IPS-NIHi7 (cell line): ENCODE measurements around the gene CD4.
A peak's percentile ranks its signal among the peaks of the same experiment; 100 is the strongest.

Experiments
- DNase-seq: peaks from one replicate; pipeline ENCODE4 v3.0.0; 2012; ENCODE audit warnings: mixed read lengths; ENCODE audit errors: extremely low spot score

CD4 gene

DNA sequence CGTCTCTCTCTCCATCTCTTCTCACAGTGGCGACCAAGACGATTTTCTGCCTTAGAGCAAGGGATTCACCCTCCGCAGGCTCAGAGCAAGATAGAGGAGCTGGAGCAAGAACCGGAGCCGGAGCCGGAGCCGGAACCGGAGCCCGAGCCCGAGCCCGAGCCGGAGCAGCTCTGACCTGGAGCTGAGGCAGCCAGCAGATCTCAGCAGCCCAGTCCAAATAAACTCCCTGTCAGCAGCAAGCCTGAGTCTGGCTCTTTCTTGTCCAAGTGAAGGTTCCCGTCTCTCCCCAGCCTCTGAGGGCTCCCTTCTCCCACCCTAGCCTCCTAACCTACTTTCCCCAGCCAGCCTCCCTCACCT, 11.1 kb upstream of the CD4 start:
- DNase-seq: no peak

DNA sequence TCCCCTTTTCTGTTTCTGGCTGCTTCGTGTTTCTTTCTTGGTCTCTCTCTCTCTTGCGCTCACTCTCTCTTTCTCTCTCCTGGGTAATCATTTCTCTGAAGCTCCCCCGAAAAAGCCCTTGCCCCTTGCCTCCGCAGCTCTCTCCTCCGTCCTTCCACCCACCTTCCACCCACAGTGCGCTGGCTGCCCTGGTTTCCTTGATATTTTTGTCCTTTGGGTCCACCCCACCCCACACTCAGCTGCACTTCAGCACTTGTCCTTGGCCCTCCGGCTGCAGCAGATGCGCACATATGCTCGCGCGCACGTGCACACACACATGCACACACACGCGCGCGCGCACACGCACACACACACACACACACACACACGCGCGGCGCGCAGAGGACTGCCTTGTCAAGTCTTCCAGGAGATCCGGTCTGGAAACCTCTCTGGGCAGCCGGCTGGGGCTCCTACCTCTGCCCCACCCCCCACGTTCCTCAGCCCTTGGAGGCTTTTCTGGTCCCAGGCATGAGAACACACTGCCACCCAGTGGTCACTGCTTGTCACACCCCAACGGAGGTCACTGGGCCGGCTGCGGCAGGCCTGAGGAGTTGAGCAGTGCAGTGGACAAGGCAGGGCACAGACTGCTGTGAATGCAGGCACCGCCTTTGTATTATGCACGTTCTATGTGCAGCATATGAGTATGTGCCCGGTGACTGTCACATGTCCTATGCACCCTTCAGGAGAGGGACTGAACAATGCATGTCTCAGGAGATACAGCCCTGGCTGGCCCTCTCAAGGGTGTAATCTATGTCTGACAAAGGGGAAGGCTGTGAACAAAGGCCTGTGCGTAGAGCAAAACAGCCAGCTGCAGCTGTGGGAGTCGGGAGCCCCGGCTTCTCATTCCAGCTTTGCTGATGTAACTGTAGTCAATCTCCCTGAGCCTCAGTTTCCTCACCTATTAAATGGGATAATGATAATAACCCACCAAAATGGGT, 10.5 kb upstream of the CD4 start:
- peak; percentile 88 for DNase-seq

DNA sequence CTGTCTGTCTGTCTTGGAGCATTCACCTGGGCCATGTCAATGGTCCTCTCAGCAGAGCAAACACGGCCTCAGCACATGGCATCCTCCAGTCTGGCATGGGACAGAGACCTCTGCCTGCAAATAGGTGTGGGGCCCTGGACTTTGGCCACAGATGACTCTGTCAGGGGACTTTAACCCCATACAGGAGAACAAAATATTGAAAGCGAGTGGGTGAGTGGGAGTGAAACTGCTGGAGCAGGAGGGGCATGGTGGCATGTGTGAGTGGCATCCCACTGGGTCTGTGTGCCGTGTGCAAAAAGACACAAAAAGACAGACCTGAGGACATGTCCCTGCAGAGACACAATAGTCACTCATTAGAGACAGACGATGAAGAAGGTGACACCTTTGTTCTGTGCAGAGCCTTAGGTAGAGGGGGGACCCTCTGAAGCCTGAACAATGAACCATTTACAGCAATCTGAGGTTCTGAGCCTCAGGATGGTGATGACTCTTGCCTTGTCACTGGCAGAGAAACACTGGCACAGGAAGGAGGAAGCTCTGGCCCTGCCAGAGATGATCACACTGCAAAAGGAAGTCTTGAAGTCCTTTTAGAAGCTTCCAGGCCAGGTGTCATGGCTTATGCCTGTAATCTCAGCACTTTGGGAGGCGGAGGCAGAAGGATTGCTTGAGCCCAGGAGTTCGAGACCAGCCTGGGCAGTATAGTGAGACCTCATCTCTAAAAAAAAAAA, 9.5 kb upstream of the CD4 start:
- DNase-seq: no peak

DNA sequence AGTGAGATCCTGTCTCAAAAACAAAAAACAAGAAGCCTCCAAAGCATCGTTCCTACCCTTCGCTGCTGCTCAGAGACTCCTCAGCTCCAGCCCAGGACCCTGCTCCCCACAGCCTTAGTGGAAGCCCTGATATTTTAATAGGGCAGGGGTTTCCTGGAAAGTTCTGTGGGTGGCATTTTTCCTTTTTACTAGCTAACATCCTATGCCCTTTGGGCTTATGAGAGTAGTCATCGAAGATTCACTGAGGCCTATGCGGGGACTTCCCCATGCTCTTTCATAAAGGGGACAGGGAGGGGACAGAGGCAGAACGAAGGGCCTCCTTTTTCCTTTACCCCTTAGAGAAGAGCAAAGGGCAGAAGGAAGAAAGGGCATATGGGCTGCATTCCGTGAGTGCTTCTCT, 8.8 kb upstream of the CD4 start:
- no peak for DNase-seq

DNA sequence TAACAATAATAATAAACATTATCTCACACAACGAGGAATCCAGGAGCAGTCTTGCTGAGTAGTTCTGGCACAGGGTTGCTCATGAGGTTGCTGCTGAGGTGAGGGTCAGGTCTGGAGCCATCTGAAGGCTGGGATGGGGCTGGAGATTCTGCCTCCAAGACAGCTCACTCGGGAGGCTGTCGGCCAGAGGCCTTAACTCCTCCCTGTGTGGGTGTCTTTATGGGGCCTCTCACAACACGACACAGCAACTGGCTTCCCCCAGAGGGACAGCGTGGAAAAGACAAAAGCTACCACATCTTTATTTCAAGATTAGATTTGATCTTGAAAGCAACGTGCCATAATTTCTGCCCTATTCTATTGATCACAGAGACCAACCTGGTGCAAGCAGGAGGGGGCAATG, 7.2 kb upstream of the CD4 start:
- DNase-seq: no peak

DNA sequence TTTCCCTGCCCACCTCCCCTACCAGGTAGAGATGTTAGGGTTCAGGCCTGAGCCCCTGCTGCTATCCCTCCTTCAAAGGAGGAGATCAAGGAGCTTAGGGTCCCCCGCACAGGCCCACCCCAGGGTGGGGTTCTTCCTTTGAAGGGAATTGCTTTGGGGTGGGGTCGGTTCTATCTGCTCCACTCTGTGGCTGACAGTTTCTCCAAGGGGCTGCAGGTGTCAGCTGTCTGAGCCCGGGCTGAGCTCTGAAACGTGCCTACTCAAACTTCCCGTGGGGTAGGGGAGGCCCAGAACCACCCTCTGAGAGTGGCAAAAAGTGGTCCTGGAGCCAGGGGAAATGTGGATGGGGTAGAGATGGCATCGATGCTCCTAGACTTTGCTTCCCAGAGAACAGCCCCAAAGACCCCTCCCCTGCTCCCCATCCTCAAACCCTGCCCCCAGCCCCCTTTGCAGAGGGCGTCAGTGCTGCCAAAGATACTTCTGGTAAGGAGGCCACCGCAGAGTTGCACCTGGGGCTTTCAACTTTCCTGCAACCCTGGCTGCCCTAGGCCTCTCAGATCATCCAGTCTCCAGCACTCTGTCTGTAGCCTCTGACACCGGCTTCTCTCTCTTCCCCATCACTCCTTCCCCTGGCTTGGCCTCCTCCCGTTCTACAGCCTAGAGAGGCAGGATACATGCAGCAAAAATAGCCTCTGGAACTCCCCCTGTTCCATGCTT, 6.3 kb upstream of the CD4 start:
- no peak for DNase-seq

DNA sequence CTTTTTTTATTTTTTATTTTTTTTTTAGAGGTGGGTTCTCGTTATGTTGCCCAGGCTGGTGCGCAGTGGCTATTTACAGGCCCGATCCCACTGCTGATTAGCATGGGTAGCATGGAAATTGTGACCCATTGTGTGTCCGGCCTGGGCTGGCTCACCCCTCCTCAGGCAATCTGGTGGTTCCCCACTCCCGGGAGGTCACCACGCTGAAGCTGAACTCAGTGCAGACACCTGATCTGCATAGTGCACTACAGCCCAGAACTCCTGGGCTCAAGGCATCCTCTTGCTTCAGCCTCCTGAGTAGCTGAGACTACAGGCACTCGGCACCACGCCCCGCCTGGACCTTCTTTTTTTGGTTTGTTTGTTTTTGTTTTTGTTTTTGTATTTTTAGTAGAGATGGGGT, 5.5 kb upstream of the CD4 start:
- DNase-seq: no peak

DNA sequence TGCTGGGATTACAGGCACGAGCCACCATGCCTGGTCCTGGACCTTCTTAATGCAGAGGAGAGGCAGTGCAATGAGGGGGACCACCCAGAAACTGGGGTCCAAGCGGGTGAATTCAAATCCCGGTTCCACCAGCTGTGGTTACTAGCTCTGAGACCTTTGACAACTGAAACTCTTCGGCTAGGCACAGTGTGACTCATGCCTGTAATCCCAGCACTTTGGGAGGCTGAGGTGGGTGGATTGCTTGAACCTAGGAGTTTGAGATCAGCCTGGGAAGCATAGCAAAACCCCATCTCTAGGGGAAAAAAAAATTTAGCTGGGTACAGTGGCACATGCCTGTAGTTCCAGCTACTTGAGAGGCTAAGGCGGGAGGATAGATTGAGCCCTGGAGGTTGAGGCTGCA, 5.0 kb upstream of the CD4 start:
- no peak for DNase-seq

DNA sequence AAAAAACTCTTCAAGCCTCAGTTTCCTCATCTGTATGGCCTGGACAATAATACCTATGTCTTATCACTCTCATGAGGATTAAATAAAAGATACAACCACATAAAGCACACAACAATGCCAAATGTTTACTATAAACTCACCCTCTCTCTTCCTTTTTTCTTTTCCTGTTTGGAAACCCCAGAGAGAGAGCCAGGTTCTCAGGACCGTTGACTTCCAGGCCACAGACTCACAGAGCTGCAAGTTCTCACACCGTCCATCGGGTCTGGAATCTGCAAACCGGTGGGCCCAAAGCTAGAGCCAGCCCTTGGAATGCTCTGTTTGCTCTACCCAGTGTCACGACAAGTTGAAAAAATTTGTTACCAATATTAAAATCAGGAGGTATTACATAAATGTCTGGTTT, 4.6 kb upstream of the CD4 start:
- no peak for DNase-seq

DNA sequence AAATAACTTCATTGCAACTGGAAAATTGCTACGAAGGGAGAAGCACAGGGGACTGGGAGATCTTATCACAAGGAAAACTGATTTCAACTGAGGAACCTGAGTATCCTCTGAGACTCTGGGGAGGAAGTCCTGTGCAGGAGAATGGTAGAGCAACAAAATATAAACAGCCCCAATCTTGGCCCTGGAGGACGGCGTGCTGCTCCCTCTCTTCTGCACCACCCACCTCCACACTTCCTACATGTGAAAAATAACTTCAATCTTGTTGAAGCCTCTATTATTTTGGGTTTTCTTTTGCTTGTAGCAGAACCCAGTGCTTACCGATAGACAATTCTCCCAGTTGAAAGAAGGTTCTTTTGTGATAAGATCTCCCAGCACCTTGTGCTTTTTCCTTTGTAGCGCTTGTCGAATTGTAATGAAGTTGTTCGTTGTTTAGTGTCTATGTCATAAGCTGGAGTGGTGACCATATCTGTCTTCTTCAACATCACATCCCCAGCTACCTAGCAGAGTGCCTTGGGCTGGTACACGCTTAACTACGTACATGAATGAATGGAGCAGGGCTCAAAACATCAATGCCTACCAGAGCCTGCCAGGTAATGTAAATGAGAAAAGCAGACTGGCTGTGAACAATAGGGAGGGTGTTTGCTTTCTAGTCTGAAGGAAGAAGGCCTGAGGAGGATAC, 2.8 kb upstream of the CD4 start:
- no peak for DNase-seq

DNA sequence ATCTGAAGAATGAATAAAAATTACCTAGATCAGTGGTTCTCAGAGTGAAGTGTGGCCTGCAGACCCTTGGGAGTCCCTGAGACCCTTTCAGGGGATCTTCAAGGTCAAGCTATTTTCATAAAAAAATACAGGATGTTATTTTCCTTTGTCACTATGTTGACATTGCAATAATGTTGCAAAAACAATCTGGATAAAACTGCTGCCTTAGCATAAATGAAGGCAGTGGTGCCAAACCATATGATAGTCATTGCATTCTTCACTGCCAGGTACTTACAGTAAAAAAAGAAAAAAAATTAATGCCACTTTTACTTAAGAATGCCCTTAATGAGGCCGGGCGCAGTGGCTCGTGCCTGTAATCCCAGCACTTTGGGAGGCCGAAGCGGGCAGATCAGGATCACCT, 2.0 kb upstream of the CD4 start:
- no peak for DNase-seq

DNA sequence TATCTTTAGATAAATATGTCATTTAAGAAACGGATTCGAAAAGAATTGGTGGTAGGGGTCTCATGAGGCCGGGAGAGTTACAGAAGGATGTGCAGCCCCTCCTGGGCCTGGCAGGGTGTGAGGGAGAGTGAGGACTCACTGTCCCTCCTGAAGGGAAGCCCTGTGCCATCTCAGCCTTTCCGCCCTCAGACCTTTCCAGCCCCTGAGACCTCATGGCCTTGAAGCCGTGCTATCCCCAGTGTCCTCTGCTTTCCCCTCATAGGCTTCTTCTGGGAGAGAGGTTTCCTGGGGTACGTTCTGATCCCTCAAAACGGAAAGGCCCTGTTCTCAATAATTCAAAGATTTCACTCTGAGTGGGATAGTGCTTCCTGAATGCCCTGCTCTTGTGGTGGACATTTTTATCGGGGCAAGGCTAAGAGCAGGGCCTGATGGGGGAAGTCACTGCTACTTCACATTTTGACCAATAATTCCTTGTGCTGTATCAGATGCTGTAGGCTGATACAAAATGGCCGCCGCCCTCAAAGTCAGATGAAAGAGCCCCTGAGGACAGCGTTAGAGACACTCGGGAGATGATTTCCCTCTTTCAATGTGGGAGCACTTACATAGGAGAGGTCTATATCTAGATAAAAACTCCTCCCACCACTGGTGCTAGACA, 1.3 kb downstream of the CD4 start:
- no peak for DNase-seq

DNA sequence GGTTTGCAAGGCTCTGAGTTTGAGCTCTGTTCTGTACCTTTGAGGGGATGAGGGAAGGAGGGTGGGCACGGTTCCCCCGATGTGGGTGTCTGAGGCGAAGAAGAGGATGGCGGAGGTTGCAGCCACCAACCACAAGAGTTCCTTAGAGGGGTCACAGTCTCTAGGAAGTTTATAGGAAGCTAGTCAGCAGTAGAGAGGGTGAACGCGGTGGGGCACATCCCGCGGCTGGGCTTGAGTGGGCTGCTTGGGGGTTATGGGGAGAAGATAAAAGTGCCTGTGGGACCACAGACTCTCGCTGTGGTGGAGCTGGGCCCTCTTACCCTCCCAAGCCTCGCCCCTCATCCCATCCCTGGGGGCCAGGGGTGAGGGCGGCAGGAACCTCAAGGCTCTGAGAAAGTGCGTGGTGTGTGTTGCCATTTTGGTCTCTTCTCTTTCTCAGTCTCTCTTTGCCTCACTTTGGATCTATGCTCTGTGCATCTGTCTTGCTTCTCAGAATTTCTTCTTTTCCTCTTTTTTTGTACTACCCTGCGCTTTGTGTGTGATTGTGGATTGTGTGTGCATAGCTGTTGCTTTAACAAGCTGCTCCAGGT, 2.7 kb downstream of the CD4 start:
- DNase-seq: no peak

DNA sequence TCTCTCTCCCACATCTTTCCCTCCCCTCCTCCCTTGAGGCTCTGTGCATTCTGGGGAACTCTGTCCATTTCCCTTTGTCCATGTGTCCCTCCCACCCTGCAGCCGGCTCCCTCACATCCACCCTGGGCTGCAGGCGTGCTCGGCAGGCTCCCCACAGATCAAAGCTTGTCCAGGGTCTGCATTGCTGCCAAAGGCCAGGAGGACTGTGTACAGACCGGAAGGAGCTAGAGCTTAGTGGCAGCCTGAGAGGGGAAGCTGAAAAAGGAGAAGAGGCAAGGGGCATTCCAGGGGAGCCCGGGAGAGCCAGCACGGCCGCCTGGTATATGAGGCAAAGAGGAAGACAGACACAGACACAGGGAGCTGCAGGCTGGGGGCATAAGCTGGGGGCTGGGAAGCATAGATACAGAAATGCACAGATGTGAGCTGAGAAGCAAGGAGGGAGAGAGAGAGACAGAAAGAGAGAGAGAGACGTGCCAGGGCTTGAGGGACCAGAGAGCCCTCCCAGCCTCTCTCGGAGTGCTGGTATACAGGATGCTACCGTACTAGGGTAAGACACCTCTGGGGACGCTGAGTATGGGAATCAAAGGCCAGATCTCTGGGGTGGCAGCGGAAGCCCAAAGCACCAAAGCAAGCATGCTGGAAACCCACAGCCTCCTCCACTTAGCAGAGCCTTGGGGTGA, 3.3 kb downstream of the CD4 start:
- no peak for DNase-seq

DNA sequence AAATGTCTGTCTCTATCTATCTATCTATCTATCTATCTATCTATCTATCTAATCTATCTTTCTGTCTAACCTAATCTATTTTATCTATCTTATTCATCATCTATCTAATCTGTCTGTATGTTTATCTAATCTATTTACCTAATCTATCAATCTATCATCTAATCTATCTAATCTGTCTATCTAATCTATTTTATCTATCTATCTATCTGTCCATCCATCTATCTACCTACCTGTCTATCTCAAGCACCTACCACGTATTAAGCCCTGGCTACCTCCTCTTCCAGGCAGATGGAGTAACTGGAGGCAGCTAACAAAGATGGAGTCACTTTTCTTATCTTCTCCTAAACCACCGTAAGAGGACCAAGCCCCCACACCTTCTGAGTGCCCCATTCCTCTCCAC, 5.8 kb downstream of the CD4 start:
- no peak for DNase-seq

DNA sequence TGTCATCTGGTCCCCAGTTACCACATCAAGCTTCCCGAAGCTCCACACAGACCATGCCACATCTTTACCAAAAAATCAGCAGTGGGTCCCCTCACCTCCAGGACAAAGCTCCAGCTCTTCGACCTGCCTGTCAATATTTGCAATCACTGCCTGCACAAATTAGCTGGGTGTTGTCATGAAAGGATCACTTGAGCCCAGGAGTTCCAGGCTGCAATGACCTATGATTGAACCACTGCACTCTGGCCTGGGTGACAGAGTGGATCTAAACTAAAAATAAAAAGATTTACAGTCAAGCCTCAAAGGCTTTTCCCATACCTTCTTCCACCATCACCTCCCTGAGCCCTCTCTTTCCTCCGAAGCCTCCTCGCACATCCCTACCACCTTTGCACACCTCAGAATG, 7.2 kb downstream of the CD4 start:
- no peak for DNase-seq

DNA sequence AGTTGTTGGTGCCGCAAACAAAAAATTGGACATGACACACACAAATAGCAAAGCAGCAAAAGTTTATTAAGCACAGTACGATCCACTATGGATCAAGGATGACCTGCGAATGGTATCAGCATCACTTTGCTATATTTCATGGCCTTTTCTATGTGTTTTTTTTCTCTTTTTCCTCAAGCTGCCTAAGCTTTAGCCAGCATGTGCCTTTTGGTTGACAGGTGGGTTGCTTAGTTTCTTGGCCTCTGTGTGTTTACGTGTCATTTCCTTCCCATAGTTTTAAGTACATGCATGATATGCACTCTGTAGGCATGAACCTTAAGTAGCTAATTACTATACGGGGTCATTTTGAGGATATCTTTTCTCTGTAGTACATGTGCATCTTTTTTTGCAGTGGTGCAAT, 9.8 kb downstream of the CD4 start:
- DNase-seq: no peak

DNA sequence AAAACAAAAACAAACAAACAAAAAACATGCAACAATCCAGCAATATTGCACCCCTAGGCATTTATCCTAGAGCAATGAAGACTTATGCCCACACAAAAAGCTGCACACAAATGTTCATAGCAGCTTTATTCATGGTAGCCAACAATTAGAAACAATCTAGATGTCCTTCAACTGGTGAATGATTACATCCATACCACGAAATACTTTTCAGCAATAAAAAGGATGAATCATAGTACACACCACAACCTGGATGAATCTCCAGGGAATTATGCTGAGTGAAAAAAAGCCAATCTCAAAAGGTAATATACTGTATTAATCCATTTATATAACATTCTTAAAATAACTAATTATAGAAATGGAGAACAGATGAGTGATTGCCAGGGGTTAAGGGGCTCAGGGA, 17.8 kb downstream of the CD4 start:
- DNase-seq: no peak

DNA sequence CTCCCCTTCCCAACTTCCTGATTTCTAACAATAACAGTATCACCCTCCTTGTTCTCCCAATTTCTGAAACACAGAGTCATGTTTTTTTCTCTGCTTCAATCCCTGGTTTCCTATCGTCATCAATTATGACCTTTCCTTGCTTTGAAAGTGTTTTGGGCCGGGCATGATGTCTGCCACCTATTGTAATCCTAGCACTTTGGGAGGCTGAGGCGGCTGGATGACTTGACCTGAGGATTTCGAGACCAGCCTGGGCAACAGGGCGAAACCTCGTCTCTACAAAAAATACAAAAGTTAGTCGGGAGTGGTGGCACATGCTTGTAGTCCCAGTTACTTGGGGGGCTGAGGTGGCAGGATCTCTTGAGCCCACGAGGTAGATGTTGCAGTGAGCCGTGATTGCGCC, 19.7 kb downstream of the CD4 start:
- DNase-seq: no peak

DNA sequence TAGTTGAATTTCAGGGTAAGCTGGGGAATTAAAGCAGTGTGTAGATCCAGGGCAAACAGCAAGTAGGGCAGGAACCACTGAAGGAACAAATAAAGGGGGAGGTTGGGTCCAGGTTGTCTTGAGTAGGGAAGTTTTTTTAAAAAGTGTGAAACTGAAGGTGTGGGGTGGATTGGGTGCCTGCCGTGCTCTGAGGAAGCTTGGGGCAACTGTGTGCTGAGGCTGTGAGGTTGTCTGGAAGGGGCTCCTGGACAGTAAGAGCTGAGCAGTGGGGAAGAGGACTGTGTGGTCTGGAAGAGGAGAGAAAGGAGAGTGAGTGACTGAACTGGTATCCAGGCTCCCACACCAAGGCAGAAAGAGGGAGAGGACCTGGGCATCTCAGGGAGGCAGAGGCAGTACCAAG, 21.4 kb downstream of the CD4 start:
- DNase-seq: no peak

DNA sequence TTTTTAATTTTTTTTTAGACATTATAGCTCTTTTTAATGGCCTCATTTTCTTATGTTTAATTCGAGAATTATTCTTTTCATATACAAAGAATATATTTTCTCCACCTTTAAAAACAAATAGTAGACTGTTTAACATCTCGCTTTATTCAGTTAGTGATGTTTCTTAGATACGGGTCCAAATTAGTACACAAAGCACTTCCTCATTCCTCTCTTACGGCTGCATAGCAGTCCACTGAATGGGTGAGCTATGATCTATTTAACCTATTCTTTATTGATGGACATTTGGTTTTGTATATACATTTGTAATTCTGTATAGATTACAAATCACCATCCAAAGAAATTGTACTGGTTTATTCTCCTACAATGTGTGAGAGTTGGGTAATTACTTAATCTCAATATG, 24.0 kb downstream of the CD4 start:
- DNase-seq: no peak
